ENCODE results near the gene SPEF1.
"Not testable (repeated sequence)": the region's sequence is repeated elsewhere in the genome, so short reads cannot be mapped to it uniquely, and the experiment has no call there.

Gene SPEF1

GRCh38 chr20:3781153-3781910 lies at the start of gene SPEF1:
Gene SPEF1, minus strand, starts transcription at chr20:3781448. Its CDS starts 161 bp downstream, at chr20:3781287.
- DNase-seq (ENCODE audit: low read depth in 2 of 2, low spot score in 1 of 2), result no peak

GRCh38 chr20:3829891-3830290 lies 48.6 kb upstream of the SPEF1 start:
- DNase-seq (ENCODE audit: low read depth in 2 of 2, low spot score in 1 of 2), result not testable (repeated sequence)

GRCh38 chr20:3828798-3829197 lies 47.5 kb upstream of the SPEF1 start:
- no peak for DNase-seq (ENCODE audit: low read depth in 2 of 2, low spot score in 1 of 2)

GRCh38 chr20:3826420-3826819 lies 45.2 kb upstream of the SPEF1 start:
- DNase-seq (ENCODE audit: low read depth in 2 of 2, low spot score in 1 of 2), result no peak

GRCh38 chr20:3825526-3825925 lies 44.3 kb upstream of the SPEF1 start:
- DNase-seq (ENCODE audit: low read depth in 2 of 2, low spot score in 1 of 2), result no peak

- DNase-seq (ENCODE audit: low read depth in 2 of 2, low spot score in 1 of 2), result no peak
Measured at GRCh38 chr20:3823881-3824280, 42.6 kb upstream of the SPEF1 start.

GRCh38 chr20:3821996-3822395 lies 40.7 kb upstream of the SPEF1 start:
- no peak for DNase-seq (ENCODE audit: low read depth in 2 of 2, low spot score in 1 of 2)

- DNase-seq (ENCODE audit: low read depth in 2 of 2, low spot score in 1 of 2), result no peak
Measured at GRCh38 chr20:3820901-3821727, 39.9 kb upstream of the SPEF1 start.

- DNase-seq (ENCODE audit: low read depth in 2 of 2, low spot score in 1 of 2), result peak; percentile 78 to 89
Measured at GRCh38 chr20:3820048-3820900, 39.0 kb upstream of the SPEF1 start, which contains the start of gene AP5S1. Gene AP5S1, plus strand, starts transcription at chr20:3820547. Its CDS starts 1,571 bp downstream, at chr20:3822118.

GRCh38 chr20:3819411-3820047 lies 38.3 kb upstream of the SPEF1 start:
- DNase-seq (ENCODE audit: low read depth in 2 of 2, low spot score in 1 of 2), result no peak

- DNase-seq (ENCODE audit: low read depth in 2 of 2, low spot score in 1 of 2), result no peak
Measured at GRCh38 chr20:3818155-3819151, 37.2 kb upstream of the SPEF1 start.

- DNase-seq (ENCODE audit: low read depth in 2 of 2, low spot score in 1 of 2), result no peak
Measured at GRCh38 chr20:3815703-3816315, 34.6 kb upstream of the SPEF1 start.

- no peak for DNase-seq (ENCODE audit: low read depth in 2 of 2, low spot score in 1 of 2)
Measured at GRCh38 chr20:3814928-3815495, 33.8 kb upstream of the SPEF1 start.

- DNase-seq (ENCODE audit: low read depth in 2 of 2, low spot score in 1 of 2), result no peak
Measured at GRCh38 chr20:3813848-3814581, 32.8 kb upstream of the SPEF1 start.

GRCh38 chr20:3812975-3813847 lies 32.0 kb upstream of the SPEF1 start:
- DNase-seq (ENCODE audit: low read depth in 2 of 2, low spot score in 1 of 2), result no peak

- no peak for DNase-seq (ENCODE audit: low read depth in 2 of 2, low spot score in 1 of 2)
Measured at GRCh38 chr20:3812259-3812681, 31.0 kb upstream of the SPEF1 start.

Data from stimulated activated CD8-positive, alpha-beta memory T cell treated with anti-CD3 and anti-CD28 coated beads, Interleukin-4, amount 100 ng/mL, for 4 hours (primary cell).